GM19397 (cell line): ENCODE measurements around the gene GOT1.
A peak's percentile ranks its signal among the peaks of the same experiment; 100 is the strongest.

Source experiments
- ATAC-seq: cut with Tn5 transposase; IDR thresholded peaks from one replicate; pipeline ENCODE4 v1.9.1; 2021; ENCODE audit warnings: mild to moderate bottlenecking, moderate library complexity; ENCODE audit not compliant: unreplicated experiment

The GOT1 gene

DNA sequence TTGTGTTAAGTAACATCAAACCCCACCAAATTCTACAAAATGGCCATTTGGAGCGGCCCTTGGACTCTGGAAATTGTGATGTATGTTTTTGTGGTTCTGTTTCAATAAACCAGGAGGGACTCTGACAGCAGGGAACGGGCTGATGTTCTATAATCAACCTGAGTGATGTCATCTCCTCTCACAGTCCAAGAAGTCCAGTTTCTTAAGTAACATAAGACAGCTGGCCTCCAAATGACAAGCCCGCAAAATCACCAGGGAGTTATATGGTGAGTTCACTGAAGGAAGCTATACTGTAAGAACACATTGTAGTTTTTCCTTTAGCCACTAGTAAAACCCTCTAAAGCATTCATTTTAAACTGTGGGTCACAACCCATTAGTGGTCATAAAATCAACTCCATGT lies 34.0 kb downstream of the GOT1 start:
- ATAC-seq = no peak

DNA sequence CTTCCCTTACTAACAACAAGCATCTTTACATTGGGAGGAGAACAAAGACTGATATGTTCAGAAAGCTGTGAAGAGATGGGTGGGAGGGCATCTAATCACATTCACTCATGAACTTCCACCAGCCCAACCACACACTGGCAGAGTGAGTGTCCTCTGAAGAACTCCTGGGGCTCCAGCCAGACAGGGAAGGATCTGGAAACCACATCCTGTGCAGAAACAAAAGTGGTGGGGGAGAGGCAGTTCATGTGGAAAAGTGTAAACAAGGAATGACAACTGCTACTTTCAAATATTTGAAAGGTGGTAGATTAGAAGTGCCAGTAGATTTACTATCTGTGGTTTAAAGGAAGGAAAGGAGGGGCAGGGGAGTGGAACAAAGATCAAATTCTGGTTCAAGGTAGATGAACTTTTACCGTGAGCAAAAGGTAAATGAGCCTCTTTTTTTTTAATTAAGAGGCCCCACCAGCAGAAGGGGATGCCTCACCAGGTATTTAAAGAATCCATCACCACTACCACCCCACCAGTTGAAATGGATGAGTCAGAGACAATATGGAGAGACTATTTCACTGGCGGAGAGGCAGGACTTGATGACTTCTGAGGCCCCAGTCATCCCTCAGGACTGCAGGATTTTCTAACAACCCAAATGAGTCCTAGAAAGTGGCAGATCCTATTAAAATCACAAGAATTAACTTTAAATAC lies 34.5 kb downstream of the GOT1 start:
- ATAC-seq = no peak

DNA sequence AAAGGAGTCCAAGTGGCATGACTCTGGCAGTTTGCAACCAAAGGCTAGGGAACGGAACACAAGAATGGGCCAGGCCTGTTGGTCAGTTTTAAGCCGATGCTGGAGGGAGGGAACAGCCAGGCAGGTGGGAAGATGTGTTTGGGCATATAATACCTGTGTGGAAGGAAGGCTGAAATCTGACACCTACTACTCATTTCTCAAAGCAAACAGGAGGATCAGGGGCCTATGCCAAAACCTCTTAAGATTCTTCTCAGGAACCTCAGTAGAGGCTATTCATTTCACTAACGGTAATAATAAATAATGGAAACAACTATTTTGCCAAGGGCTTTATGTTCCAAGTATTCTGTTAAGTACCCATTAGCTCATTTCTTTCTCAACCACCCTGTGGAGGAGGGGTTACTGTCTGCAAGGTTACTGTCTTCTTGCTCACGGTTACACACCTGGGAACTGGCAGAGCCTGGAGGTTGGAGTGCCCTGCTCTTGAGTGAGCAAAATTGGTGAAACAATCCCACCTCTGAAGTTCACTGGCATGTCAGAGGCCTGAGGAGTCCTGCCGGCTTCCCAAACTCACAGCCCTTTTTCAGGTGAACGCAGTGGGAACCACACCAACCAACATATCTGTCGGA lies 35.5 kb downstream of the GOT1 start:
- no peak for ATAC-seq

DNA sequence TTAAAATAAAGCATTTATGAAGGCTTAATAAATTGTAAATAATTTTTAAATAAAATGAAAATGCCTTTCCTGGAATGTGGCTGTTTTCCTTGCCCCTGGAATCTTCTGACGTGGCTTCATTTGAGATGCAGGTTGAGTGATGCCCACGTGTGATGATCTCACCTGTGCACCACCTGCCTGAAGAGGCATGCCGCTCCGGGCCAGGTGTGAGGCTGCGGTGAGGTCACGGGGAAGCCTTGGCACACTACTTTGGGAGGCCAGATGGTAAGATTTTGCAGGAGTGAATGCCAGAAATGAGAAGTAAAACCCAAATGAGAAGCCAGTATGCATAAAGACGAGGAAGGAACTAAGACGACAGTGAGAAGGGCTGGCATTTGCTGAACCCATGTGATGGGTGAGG lies 36.2 kb downstream of the GOT1 start:
- ATAC-seq = no peak

DNA sequence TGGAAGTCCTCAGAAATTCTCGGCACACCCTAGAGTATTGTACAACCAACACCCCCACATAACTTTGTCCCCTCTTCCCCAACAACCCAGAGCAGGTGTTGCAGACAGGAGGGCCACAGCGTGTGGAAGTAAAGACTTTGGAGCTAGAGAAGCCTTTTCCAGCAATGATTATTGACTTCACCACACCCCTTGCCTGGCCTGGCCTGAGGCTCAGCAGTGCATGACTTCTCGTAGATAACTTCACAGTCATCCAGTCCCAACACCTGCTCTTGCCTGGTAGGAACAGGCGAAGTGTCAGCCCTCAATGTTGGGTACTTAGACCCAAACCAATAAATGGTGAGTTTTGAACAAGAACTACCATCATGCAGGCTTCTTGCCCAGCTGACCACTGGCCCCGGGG lies 36.7 kb downstream of the GOT1 start:
- ATAC-seq = no peak

DNA sequence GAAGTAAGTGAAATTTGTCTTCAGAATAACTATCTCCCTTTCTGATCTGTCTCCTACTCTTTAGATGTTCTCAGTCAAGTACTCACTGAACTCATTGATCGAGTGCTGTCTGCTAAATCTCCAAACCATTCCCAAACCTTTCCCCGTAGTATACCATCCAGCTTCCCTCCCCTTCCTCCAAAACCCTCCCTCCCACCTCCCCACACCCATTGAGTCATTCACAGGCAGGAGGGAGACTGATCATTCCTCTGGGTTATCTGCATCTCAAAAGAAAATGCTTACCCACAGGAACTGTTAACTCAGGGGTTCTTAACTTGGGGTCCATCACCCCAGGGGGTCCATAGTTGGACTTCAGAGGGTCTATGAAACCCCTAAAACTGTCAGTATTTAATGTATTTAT lies 37.4 kb downstream of the GOT1 start:
- no peak for ATAC-seq

DNA sequence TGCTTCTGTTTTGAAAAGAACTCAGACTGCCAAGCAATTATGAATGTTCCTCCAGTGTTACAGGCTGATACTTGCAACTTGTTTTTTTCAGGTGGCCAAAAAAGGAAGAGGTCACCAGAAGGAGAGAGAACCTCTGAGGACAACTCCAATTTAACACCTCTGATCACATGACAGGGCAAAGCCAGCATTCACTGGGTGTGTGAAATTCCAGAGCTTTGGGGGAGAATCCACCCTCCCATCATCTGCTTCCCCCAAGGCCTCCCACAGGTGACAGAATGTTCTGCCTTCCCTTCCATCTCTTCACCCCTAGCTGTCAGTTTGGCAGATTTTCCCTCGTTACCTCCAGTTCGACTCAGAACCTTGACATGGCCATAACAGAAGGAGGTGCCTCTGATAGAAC lies 39.1 kb downstream of the GOT1 start:
- no peak for ATAC-seq

DNA sequence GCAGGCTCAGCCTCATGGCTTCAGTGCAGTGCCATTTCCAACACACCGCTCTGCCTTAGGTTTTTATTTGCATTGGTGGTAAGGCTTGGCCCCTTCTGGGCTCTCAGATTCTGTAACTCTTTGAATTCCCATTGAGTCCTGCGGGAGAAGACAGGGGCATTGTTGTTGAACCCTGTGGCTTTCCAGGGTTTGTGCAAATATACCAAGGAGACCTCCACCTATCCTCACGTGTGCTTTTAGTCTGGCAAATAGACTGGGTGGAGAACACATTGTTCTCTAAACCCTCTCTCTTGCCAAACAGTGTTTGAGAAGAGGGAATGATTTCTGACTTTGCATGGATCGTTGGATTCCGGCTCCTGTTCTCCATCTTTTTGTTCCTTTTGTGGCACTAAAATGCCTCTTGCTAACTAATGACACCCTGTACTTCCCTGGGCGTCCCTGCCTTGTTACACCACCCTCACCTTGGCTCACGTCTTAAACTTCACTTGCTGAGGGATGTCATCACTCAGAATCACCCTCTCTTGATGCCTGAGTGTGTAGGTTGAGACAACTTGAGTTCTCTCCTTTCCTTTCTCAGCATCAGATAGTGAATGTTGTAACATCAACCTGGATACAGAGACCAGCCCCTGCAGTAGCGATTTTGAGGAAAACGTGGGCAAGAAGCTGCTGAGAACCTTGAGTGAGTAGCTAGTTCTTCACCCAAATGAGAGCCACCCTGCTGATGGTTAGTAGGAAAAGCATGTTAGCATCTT lies 40.5 kb downstream of the GOT1 start:
- no peak for ATAC-seq

DNA sequence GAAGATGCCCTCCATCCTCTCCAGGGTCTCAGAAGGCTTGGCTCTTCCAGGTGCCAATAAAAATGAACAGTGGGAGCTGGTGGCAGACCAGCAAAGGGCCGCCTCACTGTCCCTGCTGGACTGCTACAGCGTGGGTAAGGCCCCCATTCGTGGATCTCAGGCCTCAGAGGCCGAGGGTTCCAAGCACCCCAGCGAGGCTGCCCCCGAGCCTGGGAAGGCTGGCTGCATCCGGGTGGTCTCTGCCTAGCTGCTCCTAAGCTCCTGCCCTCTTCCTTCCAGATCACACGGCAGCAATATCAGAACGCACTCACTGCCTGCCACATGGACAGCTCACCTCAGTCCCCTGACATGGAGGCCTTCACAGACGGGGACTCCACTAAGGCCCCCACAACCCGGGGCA lies 42.9 kb downstream of the GOT1 start:
- no peak for ATAC-seq

DNA sequence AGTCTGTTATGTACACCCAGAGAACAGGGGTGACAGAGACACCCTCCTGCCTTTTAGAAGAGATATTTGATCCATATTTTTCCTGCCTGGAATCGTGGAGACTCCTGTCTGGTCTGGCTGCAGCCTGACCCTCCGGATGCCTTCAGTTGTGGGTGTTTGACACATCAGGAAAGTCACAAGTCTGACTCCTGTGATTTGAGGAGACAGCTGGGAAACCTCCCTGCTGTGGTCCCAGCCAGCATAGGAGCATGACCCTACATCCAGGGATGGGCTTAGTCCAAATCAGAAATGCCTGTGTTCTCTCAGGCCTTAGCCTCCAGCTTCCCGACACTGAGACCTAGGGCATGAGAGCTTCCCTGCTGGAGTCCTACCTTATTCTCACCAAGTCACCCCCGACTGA lies 43.4 kb downstream of the GOT1 start:
- ATAC-seq = no peak

DNA sequence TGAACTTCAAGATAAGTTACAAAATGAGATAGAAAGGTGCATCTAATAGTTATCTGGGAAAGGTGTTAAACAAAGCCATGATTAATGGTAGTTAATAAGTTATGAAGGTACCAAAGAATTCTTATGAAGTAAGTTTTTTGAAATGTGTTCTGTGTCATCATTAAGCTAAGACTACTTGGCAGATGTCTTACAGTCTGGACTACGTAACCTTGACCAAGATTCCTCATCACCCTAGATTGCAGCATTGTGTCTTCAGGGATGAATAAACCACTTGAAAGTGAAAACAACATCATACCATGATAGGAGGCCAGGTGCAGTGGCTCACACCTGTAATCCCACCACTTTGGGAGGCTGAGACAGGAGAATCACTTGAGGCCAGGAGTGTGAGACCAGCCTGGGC lies 48.2 kb downstream of the GOT1 start:
- no peak for ATAC-seq

DNA sequence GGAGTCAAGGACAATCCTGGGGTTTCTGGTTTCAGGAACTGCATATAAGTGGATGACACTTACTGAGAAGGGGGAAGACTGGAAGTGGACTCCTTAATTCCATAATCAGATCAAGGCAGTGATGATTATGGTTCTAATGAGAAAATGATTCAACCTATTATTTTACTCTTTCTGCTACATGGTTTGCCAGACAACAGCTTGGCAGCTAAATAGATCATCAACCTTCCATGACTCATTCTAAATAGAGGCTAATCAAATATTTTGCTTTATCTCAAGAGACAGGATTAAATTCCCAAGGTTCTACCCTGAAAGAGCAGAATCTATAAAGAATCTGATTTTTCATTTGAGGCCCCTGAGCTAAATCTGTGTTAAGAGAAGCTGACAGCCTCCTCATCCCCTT lies 55.0 kb downstream of the GOT1 start:
- ATAC-seq = no peak

DNA sequence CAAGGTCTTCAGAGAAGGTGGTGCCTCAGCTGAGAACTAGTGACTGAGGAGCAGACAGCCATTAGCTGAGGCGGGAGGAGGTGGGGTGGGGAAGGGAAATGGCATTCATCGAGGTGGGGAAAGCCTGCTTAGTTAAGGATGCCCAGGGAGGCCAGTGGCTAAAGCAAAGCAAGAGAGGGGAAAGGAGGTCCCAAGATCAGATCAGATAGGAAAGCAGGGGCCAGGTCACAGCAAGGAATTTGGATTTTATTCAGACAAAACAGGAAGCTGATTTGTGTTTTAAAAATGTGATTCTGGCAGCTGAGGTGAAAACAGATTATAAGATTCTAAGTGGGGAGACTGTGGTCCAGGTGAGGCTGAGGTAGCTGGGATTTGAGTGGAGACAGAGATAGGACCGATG lies 55.5 kb downstream of the GOT1 start:
- ATAC-seq = no peak

DNA sequence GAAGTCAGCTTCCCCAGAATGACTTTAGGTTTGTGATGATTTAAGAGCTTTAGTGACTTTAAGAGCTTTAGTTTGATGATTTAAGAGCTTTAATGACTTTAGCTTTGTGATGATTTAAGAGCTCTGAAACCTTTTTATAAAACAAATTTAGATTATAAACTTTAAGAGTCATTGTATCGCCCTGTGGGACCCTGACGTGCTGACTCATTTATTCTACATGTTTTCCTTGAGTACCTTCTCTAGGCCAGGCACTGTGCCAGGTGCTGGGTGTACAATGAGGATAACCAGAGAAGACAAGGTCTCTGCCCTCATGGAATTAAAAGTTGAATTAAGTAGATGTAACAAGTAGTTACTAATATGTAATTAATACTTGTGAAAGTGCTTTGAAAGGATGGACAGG lies 55.9 kb downstream of the GOT1 start:
- ATAC-seq = no peak

DNA sequence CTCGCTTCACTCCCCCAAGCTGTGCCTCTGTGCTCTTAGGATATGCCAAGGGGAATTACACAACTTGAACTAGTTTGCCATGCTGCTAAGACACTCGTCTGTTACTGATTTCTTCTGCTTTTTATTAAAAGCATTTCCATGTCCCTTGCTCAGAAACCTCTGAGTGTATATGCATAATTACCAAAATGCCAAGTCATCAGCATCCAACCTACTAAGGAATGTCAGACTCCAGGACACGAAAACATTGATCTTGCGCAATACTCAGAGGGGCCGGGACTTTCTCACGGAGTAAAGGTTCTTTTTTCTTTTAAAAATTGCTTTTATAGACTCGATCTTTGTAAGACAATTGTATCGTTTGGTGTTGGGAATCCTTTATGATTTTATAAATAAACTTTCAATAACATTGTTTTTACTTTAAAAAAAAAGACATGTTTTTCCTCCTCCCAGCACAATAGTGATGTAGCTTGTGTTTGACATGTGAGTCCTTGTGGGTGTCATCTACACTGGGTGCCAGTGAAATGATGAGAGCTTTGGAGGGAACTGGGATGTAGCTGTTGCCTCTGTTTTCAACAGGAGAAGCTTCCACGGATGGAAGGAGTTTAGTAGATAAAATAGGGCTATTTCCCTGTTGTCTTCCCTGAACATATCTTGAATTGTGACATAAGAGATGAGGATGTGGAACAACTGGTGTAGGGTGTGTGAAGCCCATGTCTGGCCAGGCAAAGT lies 57.7 kb downstream of the GOT1 start:
- no peak for ATAC-seq

DNA sequence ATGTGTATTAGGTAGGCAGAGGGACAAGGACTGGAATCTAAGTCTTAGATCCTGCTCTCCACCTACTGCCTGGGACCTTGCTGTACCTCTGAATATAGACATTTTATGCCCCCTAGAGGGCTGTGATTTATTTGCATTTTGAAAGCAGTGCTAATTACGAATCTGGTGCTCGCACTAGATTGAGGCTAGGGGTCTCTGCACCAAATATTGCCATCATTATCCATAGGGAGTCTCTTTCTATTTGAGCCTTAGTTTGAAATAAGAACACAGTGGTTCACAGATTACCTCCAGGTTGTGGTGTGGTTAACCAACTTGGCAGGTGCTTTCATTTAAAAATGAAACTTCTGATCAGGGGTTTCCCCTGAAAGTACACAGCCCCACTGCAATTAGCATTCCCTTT lies 59.4 kb downstream of the GOT1 start:
- ATAC-seq = peak; percentile 81

DNA sequence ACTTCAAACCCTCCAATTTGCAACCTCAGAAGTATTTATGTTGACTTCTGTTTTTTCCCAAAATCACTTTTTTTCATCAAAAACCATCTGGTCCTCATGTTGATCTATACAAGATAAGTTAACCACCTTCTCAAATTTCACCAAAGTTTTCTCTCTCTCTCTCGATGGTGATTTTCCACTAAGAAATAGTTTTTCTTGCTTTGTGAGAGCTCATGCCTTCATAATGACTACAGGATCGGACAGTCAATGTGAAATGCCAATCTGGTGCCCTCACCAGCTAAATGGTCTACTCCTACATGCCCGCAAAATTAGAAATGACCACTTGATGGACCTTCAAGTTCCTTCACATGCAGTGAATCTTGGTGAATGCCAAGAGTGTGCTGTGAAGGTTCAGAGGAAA lies 60.9 kb downstream of the GOT1 start:
- no peak for ATAC-seq

DNA sequence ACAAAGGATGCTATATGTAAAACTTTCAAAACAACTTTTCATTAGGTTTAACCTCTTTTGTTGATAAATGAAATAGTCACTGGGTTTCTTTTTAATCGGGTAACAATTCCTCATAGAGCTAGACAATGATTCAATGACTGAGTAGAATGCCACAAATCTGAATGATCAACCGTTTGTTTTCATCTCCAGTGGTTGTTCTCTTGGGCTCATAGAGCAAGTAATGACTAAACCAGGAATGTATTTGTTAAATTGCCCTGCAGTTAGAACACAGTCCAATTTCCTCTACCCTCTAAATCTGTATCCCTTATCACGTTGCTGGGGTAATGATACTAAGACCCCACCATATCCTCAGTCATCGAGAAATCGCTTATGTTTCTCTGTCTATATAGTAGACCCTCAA lies 61.3 kb downstream of the GOT1 start:
- no peak for ATAC-seq

DNA sequence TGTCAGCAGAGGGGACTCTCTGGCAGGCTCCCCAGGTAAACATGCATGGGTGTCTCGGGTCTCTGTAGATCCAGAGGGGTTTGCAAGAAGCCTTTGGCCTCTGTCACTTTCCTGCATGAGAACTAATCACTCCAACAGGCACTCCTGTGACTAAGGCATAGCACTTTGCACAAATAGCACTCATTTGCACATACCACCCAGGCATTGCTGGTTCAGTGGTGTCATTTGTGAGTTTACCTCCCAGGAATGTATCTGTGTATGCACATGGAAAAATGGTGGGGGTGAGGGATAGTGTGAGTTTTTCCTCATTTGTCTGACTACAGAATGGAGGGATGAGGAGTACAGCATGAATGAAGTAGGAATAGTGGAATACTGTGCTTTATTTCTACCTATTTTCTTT lies 61.8 kb downstream of the GOT1 start:
- ATAC-seq = no peak

DNA sequence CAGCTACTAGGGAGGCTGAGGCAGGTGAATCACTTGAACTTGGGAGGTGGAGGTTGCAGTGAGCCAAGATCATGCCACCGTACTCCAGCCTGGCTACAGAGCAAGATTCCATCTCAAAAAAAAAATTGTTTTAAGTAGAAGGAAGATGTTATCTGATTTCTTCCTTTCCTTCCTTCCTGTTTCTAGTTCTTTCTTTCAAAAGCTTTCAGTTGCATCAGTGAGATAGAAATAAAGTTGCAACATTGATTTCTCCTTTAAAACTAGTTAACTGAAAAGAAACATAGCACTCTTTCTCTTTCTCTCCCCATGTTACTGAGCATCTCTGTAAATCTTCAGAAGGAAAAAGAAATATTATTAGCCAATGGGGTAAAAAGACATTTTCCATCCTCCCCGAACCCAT lies 63.8 kb downstream of the GOT1 start:
- ATAC-seq = no peak

DNA sequence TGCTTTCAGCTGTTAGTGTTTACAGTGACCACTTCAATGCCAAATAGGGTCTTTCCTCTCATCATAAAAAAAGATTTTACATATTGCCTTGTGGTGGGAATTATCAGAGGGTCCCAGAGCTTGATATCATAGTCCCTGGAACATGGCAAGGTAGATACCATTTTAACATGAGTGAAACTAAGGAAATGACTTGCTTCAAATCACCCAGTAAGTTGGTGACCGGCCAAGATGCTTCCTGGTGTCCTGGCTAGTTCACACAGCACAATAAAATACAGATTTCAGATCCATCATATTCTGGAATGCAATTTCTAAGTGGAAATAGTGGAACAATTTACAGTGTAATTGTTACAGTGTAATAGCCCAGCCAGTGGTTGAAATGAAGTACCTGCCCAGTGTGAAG lies 64.7 kb downstream of the GOT1 start:
- ATAC-seq = no peak

DNA sequence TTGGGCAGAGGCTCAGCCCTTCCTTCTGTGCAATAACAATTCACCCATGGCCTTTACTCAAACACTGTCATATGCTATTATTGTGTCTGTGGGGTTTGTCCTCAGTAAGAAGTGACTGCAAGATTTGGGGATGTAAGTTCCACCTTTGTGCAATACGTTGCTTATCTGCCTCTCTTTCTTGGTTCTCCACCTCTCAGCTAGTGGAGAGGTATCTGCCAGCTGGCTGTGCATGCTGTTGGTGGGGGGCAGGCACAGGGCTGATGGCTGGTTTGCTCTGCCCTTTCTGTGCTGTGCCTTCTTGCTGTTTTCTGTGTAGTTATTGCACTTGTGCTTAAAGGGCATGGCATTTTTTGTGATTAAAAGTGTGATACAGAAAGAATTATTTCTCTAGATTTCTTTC lies 65.1 kb downstream of the GOT1 start:
- no peak for ATAC-seq
